Upper lobe of left lung (tissue), 4 donors: ENCODE data around the gene CPSF4L.

Experiments used
- EP300 ChIP-seq, 4 donors: sonication (generic); formaldehyde crosslinking; IDR thresholded peaks; one replicate each; pipeline ENCODE4 v1.5.1; 2017; ENCODE audit warnings: antibody characterized with exemption in 4 of 4, control low read depth in 2 of 4
- POLR2A ChIP-seq, 4 donors: fragments of 450-650 bp; IDR thresholded peaks; one replicate each; pipeline ENCODE4 v1.5.1; 2016 to 2017; ENCODE audit warnings: antibody characterized with exemption in 4 of 4, mild to moderate bottlenecking in 2 of 4
- POLR2AphosphoS5 ChIP-seq, 2 donors: sonication (generic); formaldehyde crosslinking; IDR thresholded peaks; one replicate each; pipeline ENCODE4 v1.5.1; 2017; ENCODE audit warnings: antibody characterized with exemption in 2 of 2
- TF ChIP-seq, protein P1 (sequence below), 6 experiments: fragments of 450-650 bp in 4 of 6; fragments of 200-600 bp in 2 of 6; sonication (generic) in 2 of 6; IDR thresholded peaks; one replicate each; pipeline ENCODE4 v1.5.1; 2016 to 2019; ENCODE audit warnings: antibody characterized with exemption in 6 of 6

DNA sequence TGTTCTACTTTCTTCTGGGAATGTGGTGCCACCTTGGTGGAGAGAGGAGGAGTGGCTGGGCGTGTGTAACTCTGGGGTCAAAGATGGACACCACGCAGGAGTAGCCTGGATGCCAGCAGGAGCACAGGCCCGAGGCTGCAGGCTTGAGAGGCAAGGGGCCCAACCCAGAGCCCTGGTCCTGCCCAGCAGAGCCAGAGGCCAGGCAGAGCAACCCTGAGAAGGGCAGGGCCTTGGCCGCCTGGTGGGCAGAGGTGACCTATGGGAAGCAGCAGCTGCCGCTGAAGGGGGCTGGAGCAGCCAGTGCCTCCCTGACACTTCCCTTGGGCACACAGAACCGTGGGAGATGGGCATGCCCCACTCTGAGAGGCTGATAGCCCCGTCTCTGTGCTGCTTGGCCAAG lies 18.0 kb upstream of the CPSF4L start:
- TF ChIP-seq POLR2A (IDR thresholded peaks at IDR 0.05): no peak
- TF ChIP-seq, protein P1, sequence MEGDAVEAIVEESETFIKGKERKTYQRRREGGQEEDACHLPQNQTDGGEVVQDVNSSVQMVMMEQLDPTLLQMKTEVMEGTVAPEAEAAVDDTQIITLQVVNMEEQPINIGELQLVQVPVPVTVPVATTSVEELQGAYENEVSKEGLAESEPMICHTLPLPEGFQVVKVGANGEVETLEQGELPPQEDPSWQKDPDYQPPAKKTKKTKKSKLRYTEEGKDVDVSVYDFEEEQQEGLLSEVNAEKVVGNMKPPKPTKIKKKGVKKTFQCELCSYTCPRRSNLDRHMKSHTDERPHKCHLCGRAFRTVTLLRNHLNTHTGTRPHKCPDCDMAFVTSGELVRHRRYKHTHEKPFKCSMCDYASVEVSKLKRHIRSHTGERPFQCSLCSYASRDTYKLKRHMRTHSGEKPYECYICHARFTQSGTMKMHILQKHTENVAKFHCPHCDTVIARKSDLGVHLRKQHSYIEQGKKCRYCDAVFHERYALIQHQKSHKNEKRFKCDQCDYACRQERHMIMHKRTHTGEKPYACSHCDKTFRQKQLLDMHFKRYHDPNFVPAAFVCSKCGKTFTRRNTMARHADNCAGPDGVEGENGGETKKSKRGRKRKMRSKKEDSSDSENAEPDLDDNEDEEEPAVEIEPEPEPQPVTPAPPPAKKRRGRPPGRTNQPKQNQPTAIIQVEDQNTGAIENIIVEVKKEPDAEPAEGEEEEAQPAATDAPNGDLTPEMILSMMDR (IDR thresholded peaks at IDR 0.05): no peak
- no peak for TF ChIP-seq POLR2AphosphoS5 (IDR thresholded peaks at IDR 0.05)
- TF ChIP-seq EP300 (IDR thresholded peaks at IDR 0.05): no peak
